SK-N-SH (cell line): Measurements from ENCODE around the gene CCDC192. TPM values are rescaled to one million over a fixed set of nuclear protein-coding genes. Genes with fewer than 3 reads are reported as not detected.

Source experiments
- CTCF ChIA-PET: fragments of 300-600, 350-600 bp; formaldehyde crosslinking; extraction: SDS; loops from one replicate; lab custom pipeline; 2021; lab: Yijun Ruan, JAX
- POLR2A ChIA-PET: fragments of 350-600 bp; sonication (Branson Sonifier 250); formaldehyde crosslinking; extraction: SDS; loops from one replicate; lab custom pipeline; 2020; ENCODE audit warnings: antibody characterized with exemption, inconsistent platforms; lab: Yijun Ruan, JAX
- DNase-seq: peaks from one replicate; pipeline ENCODE4 v3.0.0; 2012
- H2AFZ ChIP-seq: fragments of 200-600 bp; sonication (generic); 2 replicates; pipeline ENCODE4 v1.8.1; 2016; ENCODE audit warnings: antibody characterized with exemption, mild to moderate bottlenecking, low read depth
- H3F3A ChIP-seq: fragments of 200-600 bp; sonication (generic); replicated peaks from 2 replicates; pipeline ENCODE3; 2016; ENCODE audit warnings: antibody characterized with exemption, mild to moderate bottlenecking; ENCODE audit not compliant: insufficient read depth
- H3K27ac ChIP-seq, 2 experiments: fragments of 200-500 bp in 1 of 2; fragments of 200-600 bp in 1 of 2; sonication (Bioruptor generic) in 1 of 2; sonication (generic), shearing (Covaris generic) in 1 of 2; 2 replicates each; pipeline versions ENCODE4 v1.5.1 to v1.6.1; 2014 to 2016; ENCODE audit warnings: low read depth in 2 of 2, inconsistent platforms in 1 of 2, low read length in 1 of 2, mild to moderate bottlenecking in 1 of 2, mixed read lengths in 1 of 2
- H3K27me3 ChIP-seq: fragments of 200-600 bp; sonication (generic), shearing (Covaris generic); 2 replicates; pipeline ENCODE4 v1.6.1; 2016; ENCODE audit warnings: mixed run types; ENCODE audit not compliant: insufficient read depth
- H3K36me3 ChIP-seq, 2 experiments: fragments of 200-500 bp in 1 of 2; fragments of 200-600 bp in 1 of 2; sonication (Bioruptor generic) in 1 of 2; sonication (generic) in 1 of 2; replicated peaks in 1 of 2; 2 replicates each; pipeline versions ENCODE3 to v1.5.1; 2014 to 2016; ENCODE audit warnings: low read length in 1 of 2, mild to moderate bottlenecking in 1 of 2; ENCODE audit not compliant: insufficient read depth in 2 of 2, control insufficient read depth in 1 of 2
- H3K4me1 ChIP-seq, 2 experiments: fragments of 200-500 bp in 1 of 2; fragments of 200-600 bp in 1 of 2; sonication (Bioruptor generic) in 1 of 2; sonication (generic), shearing (Covaris generic) in 1 of 2; 2 replicates each; pipeline versions ENCODE4 v1.5.1 to v1.6.1; 2014 to 2016; ENCODE audit warnings: low read depth in 1 of 2, low read length in 1 of 2, mixed run types in 1 of 2; ENCODE audit not compliant: insufficient read depth in 2 of 2, control insufficient read depth in 1 of 2
- H3K4me2 ChIP-seq: fragments of 200-600 bp; sonication (generic), shearing (Covaris generic); 2 replicates; pipeline ENCODE4 v1.6.1; 2017; ENCODE audit warnings: mixed run types
- H3K4me3 ChIP-seq, 2 experiments: fragments of 200-500 bp in 1 of 2; fragments of 200-600 bp in 1 of 2; sonication (Bioruptor generic) in 1 of 2; sonication (generic), shearing (Covaris generic) in 1 of 2; 2 replicates each; pipeline versions ENCODE4 v1.5.1 to v1.8.1; 2014 to 2016; ENCODE audit warnings: low read depth in 2 of 2, inconsistent platforms in 1 of 2, low read length in 1 of 2, mild to moderate bottlenecking in 1 of 2, mixed read lengths in 1 of 2, moderate library complexity in 1 of 2
- H3K79me2 ChIP-seq: fragments of 200-600 bp; sonication (generic); 2 replicates; pipeline ENCODE4 v1.8.1; 2017; ENCODE audit warnings: mild to moderate bottlenecking; ENCODE audit not compliant: insufficient read depth
- H3K9ac ChIP-seq: fragments of 200-600 bp; sonication (generic); 2 replicates; pipeline ENCODE4 v1.6.1; 2017; ENCODE audit warnings: mixed run types
- H3K9me2 ChIP-seq: fragments of 200-600 bp; sonication (generic); 2 replicates; pipeline ENCODE4 v1.6.1; 2017; ENCODE audit warnings: mixed run types
- H3K9me3 ChIP-seq: fragments of 200-600 bp; sonication (generic); 2 replicates; pipeline ENCODE4 v1.6.1; 2017; ENCODE audit warnings: mixed run types, mild to moderate bottlenecking, moderate library complexity
- H4K20me1 ChIP-seq: fragments of 200-600 bp; sonication (generic); 2 replicates; pipeline ENCODE4 v1.6.1; 2017; ENCODE audit warnings: mild to moderate bottlenecking, mixed run types; ENCODE audit not compliant: insufficient read depth
- JUND ChIP-seq: IDR thresholded peaks from 2 replicates; pipeline ENCODE4 v1.4.0; 2012
- MEF2A ChIP-seq: IDR thresholded peaks from 2 replicates; pipeline ENCODE4 v1.4.0; 2012; ENCODE audit warnings: low read depth, borderline replicate concordance
- MXI1 ChIP-seq: IDR thresholded peaks from 2 replicates; pipeline ENCODE4 v1.6.1; 2012; ENCODE audit warnings: mild to moderate bottlenecking, low read depth, low read length, improper control_type of control experiment
- NFIC ChIP-seq: IDR thresholded peaks from 2 replicates; pipeline ENCODE4 v1.4.0; 2012; ENCODE audit warnings: borderline replicate concordance
- NRF1 ChIP-seq: IDR thresholded peaks from 2 replicates; pipeline ENCODE4 v1.6.1; 2012; ENCODE audit warnings: low read depth, mild to moderate bottlenecking, low read length
- POLR2AphosphoS5 ChIP-seq: IDR thresholded peaks from 2 replicates; pipeline ENCODE4 v1.6.1; 2012; ENCODE audit warnings: low read depth, low read length
- RCOR1 ChIP-seq: fragments of 150-350 bp; IDR thresholded peaks from 2 replicates; pipeline ENCODE4 v1.6.1; 2017; ENCODE audit warnings: antibody characterized with exemption, low read length
- RFX5 ChIP-seq: IDR thresholded peaks from 2 replicates; pipeline ENCODE4 v1.6.1; 2012; ENCODE audit warnings: mild to moderate bottlenecking, improper control_type of control experiment, low read length
- SIN3A ChIP-seq: IDR thresholded peaks from 2 replicates; pipeline ENCODE4 v1.6.1; 2012; ENCODE audit warnings: low read depth, mild to moderate bottlenecking, low read length, moderate library complexity, borderline replicate concordance
- SMC3 ChIP-seq: IDR thresholded peaks from 2 replicates; pipeline ENCODE4 v1.6.1; 2012; ENCODE audit warnings: low read depth, low read length, improper control_type of control experiment
- YY1 ChIP-seq: IDR thresholded peaks from 2 replicates; pipeline ENCODE4 v1.4.0; 2012; ENCODE audit warnings: low read depth, mild to moderate bottlenecking
- WGBS: methylation state at CpG from one replicate; pipeline ENCODE4 v1.1.6; 2017; ENCODE audit warnings: low lambda C conversion rate; 5-methylcytosine and 5-hydroxymethylcytosine counted together
- polyA plus RNA-seq, 3 experiments: library from polyadenylated mRNA; depleted of rRNA; stranded (reverse); fragments of >200 nt; gene quantifications; 2 replicates each; pipeline ENCODE4 v1.2.3, GENCODE V29; 2012
- TF ChIP-seq, protein P1 (sequence below): IDR thresholded peaks from 2 replicates; pipeline ENCODE4 v1.6.1; 2012; ENCODE audit warnings: mild to moderate bottlenecking, low read depth, low read length, moderate library complexity
- TF ChIP-seq, protein P2 (sequence below): IDR thresholded peaks from 2 replicates; pipeline ENCODE4 v1.4.0; 2012; ENCODE audit warnings: low read depth, borderline replicate concordance
- TF ChIP-seq, protein P3 (sequence below): IDR thresholded peaks from 2 replicates; pipeline ENCODE4; 2012

CCDC192 gene
- polyA plus RNA-seq, 1 of the 3 experiments (the other 2 are of a cell fraction), result not detected

DNA sequence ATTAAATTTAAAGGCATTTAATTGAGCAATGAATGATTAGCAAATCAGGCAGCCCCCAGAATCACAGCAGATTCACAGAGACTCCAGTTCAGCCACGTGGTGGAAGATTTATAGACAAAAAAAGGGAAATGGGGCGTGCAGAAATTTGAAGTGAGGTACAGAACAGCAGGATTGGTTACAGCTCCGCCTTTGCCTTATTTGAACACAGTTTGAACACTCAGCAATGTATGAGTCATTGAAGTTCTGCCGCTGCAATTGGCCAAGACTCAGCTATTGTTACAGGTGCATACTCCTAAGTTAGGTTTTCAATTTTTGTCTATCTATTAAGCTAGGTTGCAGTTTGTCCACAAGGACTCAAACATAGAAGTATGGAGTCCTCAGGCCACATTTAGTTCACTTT is 222.7 kb downstream of the CCDC192 start:
- Histone ChIP-seq H3K9ac (no peak overlapping the region), H3K4me2 (no peak overlapping the region), H3K9me3 (no peaks in the 10 kb centered on the region), H3F3A (no peaks in the 10 kb centered on the region), H4K20me1 (no peaks in the 10 kb centered on the region), H3K27ac (no peak overlapping the region), H3K36me3 (no peaks in the 10 kb centered on the region), H3K27me3 (no peaks in the 10 kb centered on the region), H3K4me1 (peaks cover 0 to 4% of the 10 kb centered on the region in 2 experiments; a peak in 1 of 4 replicates), H3K79me2 (no peaks in the 10 kb centered on the region), H3K9me2 (no peaks in the 10 kb centered on the region), H3K4me3 (no peak overlapping the region), H2AFZ (no peak overlapping the region)
- ChIA-PET CTCF (no interaction called here), POLR2A (no interaction called here)
- 61% methylated on average over 4 of the region's 4 CpGs for WGBS
- no peak for DNase-seq
- TF ChIP-seq NRF1, result no peak
- TF ChIP-seq RFX5, result peak; percentile 49; the same call in 1 of the 2 replicates

DNA sequence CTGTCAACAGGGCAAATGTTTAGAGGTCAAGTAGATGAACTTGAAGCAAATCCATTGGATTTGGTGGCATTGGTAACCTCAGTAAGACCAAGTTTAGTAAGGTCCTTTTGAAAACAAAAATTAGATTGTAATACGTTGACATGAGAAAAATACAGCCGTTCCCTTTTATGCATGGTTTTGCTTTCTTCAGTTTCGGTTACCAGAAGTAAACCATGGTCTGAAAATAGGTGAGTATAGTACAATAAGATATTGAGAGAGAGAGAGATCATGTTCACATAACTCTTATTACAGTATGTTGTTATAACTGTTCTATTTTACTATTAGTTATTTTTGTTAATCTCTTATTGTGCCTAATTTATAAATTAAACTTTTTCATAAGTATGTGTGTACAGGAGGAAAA is 223.8 kb downstream of the CCDC192 start:
- CTCF ChIA-PET, result interaction anchor here (0.9 kb wide), 1 partner anchor 155 kb away, joined by 3 read pairs; no protein-coding TSS in a partner anchor

More for the DNA sequence above, 223.8 kb downstream of the CCDC192 start:
- Histone ChIP-seq H3K4me2 (no peak overlapping the region), H4K20me1 (no peaks in the 10 kb centered on the region), H2AFZ (no peak overlapping the region), H3K36me3 (no peaks in the 10 kb centered on the region), H3K9me2 (no peaks in the 10 kb centered on the region), H3K27ac (no peak overlapping the region), H3F3A (no peaks in the 10 kb centered on the region), H3K79me2 (no peaks in the 10 kb centered on the region), H3K4me1 (peaks cover 0 to 6% of the 10 kb centered on the region in 2 experiments; a peak in 1 of 4 replicates), H3K27me3 (no peaks in the 10 kb centered on the region), H3K9ac (no peak overlapping the region), H3K4me3 (no peak overlapping the region), H3K9me3 (no peaks in the 10 kb centered on the region)
- TF ChIP-seq SMC3, result no peak
- TF ChIP-seq, protein P1, sequence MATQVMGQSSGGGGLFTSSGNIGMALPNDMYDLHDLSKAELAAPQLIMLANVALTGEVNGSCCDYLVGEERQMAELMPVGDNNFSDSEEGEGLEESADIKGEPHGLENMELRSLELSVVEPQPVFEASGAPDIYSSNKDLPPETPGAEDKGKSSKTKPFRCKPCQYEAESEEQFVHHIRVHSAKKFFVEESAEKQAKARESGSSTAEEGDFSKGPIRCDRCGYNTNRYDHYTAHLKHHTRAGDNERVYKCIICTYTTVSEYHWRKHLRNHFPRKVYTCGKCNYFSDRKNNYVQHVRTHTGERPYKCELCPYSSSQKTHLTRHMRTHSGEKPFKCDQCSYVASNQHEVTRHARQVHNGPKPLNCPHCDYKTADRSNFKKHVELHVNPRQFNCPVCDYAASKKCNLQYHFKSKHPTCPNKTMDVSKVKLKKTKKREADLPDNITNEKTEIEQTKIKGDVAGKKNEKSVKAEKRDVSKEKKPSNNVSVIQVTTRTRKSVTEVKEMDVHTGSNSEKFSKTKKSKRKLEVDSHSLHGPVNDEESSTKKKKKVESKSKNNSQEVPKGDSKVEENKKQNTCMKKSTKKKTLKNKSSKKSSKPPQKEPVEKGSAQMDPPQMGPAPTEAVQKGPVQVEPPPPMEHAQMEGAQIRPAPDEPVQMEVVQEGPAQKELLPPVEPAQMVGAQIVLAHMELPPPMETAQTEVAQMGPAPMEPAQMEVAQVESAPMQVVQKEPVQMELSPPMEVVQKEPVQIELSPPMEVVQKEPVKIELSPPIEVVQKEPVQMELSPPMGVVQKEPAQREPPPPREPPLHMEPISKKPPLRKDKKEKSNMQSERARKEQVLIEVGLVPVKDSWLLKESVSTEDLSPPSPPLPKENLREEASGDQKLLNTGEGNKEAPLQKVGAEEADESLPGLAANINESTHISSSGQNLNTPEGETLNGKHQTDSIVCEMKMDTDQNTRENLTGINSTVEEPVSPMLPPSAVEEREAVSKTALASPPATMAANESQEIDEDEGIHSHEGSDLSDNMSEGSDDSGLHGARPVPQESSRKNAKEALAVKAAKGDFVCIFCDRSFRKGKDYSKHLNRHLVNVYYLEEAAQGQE, result no peak
- TF ChIP-seq, protein P2, sequence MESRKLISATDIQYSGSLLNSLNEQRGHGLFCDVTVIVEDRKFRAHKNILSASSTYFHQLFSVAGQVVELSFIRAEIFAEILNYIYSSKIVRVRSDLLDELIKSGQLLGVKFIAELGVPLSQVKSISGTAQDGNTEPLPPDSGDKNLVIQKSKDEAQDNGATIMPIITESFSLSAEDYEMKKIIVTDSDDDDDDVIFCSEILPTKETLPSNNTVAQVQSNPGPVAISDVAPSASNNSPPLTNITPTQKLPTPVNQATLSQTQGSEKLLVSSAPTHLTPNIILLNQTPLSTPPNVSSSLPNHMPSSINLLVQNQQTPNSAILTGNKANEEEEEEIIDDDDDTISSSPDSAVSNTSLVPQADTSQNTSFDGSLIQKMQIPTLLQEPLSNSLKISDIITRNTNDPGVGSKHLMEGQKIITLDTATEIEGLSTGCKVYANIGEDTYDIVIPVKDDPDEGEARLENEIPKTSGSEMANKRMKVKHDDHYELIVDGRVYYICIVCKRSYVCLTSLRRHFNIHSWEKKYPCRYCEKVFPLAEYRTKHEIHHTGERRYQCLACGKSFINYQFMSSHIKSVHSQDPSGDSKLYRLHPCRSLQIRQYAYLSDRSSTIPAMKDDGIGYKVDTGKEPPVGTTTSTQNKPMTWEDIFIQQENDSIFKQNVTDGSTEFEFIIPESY, result no peak
- TF ChIP-seq POLR2AphosphoS5, result no peak
- TF ChIP-seq JUND, result no peak
- TF ChIP-seq MEF2A, result no peak
- no peak for TF ChIP-seq NRF1
- TF ChIP-seq NFIC, result no peak
- no peak for TF ChIP-seq MXI1
- no peak for TF ChIP-seq YY1
- no peak for TF ChIP-seq SIN3A
- TF ChIP-seq RCOR1, result no peak
- TF ChIP-seq, protein P3, sequence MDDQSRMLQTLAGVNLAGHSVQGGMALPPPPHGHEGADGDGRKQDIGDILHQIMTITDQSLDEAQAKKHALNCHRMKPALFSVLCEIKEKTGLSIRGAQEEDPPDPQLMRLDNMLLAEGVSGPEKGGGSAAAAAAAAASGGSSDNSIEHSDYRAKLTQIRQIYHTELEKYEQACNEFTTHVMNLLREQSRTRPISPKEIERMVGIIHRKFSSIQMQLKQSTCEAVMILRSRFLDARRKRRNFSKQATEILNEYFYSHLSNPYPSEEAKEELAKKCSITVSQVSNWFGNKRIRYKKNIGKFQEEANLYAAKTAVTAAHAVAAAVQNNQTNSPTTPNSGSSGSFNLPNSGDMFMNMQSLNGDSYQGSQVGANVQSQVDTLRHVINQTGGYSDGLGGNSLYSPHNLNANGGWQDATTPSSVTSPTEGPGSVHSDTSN, result no peak
- 97% methylated on average over 3 of the region's 3 CpGs for WGBS
- DNase-seq, result no peak
- POLR2A ChIA-PET, result no interaction called here
